HepG2 (cell line): ENCODE results near the gene WNT5B. TPM values are rescaled to one million over a fixed set of nuclear protein-coding genes. Genes with fewer than 3 reads are reported as not detected.

ENCODE experiments used
- CENPT ChIP-seq: sonication (generic); formaldehyde crosslinking; IDR thresholded peaks from 2 replicates; pipeline ENCODE4 v1.8.0; 2022; ENCODE audit warnings: low read depth, mild to moderate bottlenecking, moderate library complexity, missing genetic modification reagents
- CENPX ChIP-seq: sonication (generic); formaldehyde crosslinking; IDR thresholded peaks from 2 replicates; pipeline ENCODE4 v1.9.0; 2021; ENCODE audit warnings: mild to moderate bottlenecking, missing genetic modification reagents, moderate library complexity
- HIC2 ChIP-seq: sonication (generic); formaldehyde crosslinking; IDR thresholded peaks from 2 replicates; pipeline ENCODE4 v1.9.0; 2022; ENCODE audit warnings: low read depth, missing genetic modification reagents
- HNF1B ChIP-seq: sonication (generic); formaldehyde crosslinking; IDR thresholded peaks from 2 replicates; pipeline ENCODE4 v1.5.1; 2020; ENCODE audit warnings: mild to moderate bottlenecking, moderate library complexity, missing genetic modification reagents
- MAFF ChIP-seq: IDR thresholded peaks from 2 replicates; pipeline ENCODE4 v1.6.1; 2011; ENCODE audit warnings: low read depth, low read length, improper control_type of control experiment
- MATR3 ChIP-seq: sonication (generic); formaldehyde crosslinking; IDR thresholded peaks from 2 replicates; pipeline ENCODE4 v1.4.0; 2020; ENCODE audit warnings: missing genetic modification reagents
- NCOA5 ChIP-seq: sonication (generic); formaldehyde crosslinking; IDR thresholded peaks from 2 replicates; pipeline ENCODE4 v1.4.0; 2020; ENCODE audit warnings: missing genetic modification reagents
- NR3C1 ChIP-seq: sonication (generic); formaldehyde crosslinking; IDR thresholded peaks from 2 replicates; pipeline ENCODE4 v1.4.0; 2020; ENCODE audit warnings: missing genetic modification reagents
- PCBP1 ChIP-seq: fragments of 200-400 bp; formaldehyde crosslinking; IDR thresholded peaks from 2 replicates; pipeline ENCODE4 v1.6.1; 2017; ENCODE audit warnings: mild to moderate bottlenecking, low read depth, low read length, borderline replicate concordance
- RFX1 ChIP-seq: fragments of 450-650 bp; IDR thresholded peaks from 2 replicates; pipeline ENCODE4 v1.6.1; 2017
- TGIF2 ChIP-seq: IDR thresholded peaks from 2 replicates; pipeline ENCODE4 v1.6.1; 2016; ENCODE audit warnings: control low read depth, missing compliant biosample characterization
- THRA ChIP-seq: sonication (generic); formaldehyde crosslinking; IDR thresholded peaks from 2 replicates; pipeline ENCODE4 v1.4.0; 2020; ENCODE audit warnings: missing genetic modification reagents, borderline replicate concordance
- ZBTB7B ChIP-seq: sonication (generic); formaldehyde crosslinking; IDR thresholded peaks from 2 replicates; pipeline ENCODE4 v1.4.0; 2020; ENCODE audit warnings: missing genetic modification reagents
- ZNF205 ChIP-seq: IDR thresholded peaks from 2 replicates; pipeline ENCODE4 v1.6.1; 2018; ENCODE audit warnings: missing biosample characterization, missing genetic modification reagents
- ZNF407 ChIP-seq: sonication (generic); formaldehyde crosslinking; IDR thresholded peaks from one replicate; pipeline ENCODE4 v1.5.1; 2020; ENCODE audit warnings: mild to moderate bottlenecking, missing genetic modification reagents; ENCODE audit errors: not compliant biosample characterization
- polyA plus RNA-seq, 8 experiments: library from polyadenylated mRNA; depleted of rRNA in 3 of 8; stranded (reverse) in 7 of 8; unstranded in 1 of 8; fragments of >200 nt; fragmentation: Illumina TruSeq in 4 of 8; extraction: Trizol in 4 of 8; gene quantifications; 2 replicates each; pipeline versions ENCODE4 v1.2.1 to v1.2.3, GENCODE V29; 2011 to 2016; ENCODE audit warnings: low read depth in 4 of 8, missing spikeins in 1 of 8, mixed read lengths in 1 of 8; ENCODE audit not compliant: insufficient read depth in 1 of 8
- total RNA-seq, 5 experiments: library from RNA; depleted of rRNA; stranded (reverse); fragments of >200 nt; fragmentation: Illumina TruSeq; extraction: Trizol; gene quantifications; 2 replicates each; pipeline ENCODE4 v1.2.3, GENCODE V29; 2016; ENCODE audit warnings: low read depth in 1 of 5

Gene WNT5B
- total and polyA plus RNA-seq, 2 of the 13 experiments (the other 11 are each of a cell fraction or from before 2014, with no cell fraction given): 0.04 TPM; not detected in 1

GRCh38 chr12:1605129-1606020 is 23.7 kb upstream of the WNT5B start (continued):
- TF ChIP-seq CENPT (CRISPR knock-in tag) (no peak), CENPX (CRISPR knock-in tag) (no peak), ZNF407 (CRISPR knock-in tag) (no peak), HNF1B (CRISPR knock-in tag) (no peak; the same call in 1 of the 2 replicates), ZNF205 (CRISPR knock-in tag) (0 out of 2 replicates have a peak, but pooled peaks have one; percentile 27), ZBTB7B (CRISPR knock-in tag) (peak; percentile 64; the same call in 1 of the 2 replicates), NCOA5 (CRISPR knock-in tag) (no peak), MAFF (no peak), NR3C1 (no peak), RFX1 (no peak), PCBP1 (no peak), MATR3 (CRISPR knock-in tag) (no peak), THRA (CRISPR knock-in tag) (peak; percentile 50; the same call in 1 of the 2 replicates), HIC2 (CRISPR knock-in tag) (no peak), TGIF2 (CRISPR knock-in tag) (no peak; the same call in 1 of the 2 replicates)
